NT2/D1 (cell line): ENCODE results near the gene PHACTR3.

ENCODE experiments used
- DNase-seq: peaks from one replicate; pipeline ENCODE4 v3.0.0-alpha.2; 2011; ENCODE audit warnings: low read depth, low spot score
- H3K27me3 ChIP-seq: 2 replicates; pipeline ENCODE4 v1.6.0; 2011; ENCODE audit warnings: mild to moderate bottlenecking; ENCODE audit not compliant: insufficient read length, insufficient read depth
- H3K36me3 ChIP-seq: 2 replicates; pipeline ENCODE4 v1.6.1; 2011; ENCODE audit warnings: mild to moderate bottlenecking, low read length, mixed read lengths; ENCODE audit not compliant: insufficient read depth, insufficient read length
- H3K4me1 ChIP-seq: 2 replicates; pipeline ENCODE4 v1.5.1; 2011; ENCODE audit not compliant: insufficient read depth, insufficient read length
- H3K4me3 ChIP-seq: 2 replicates; pipeline ENCODE4 v1.5.1; 2011; ENCODE audit warnings: low read depth; ENCODE audit not compliant: insufficient read length
- H3K9ac ChIP-seq: 2 replicates; pipeline ENCODE4 v1.6.0; 2011; ENCODE audit warnings: low read depth; ENCODE audit not compliant: insufficient read length
- H3K9me3 ChIP-seq: 2 replicates; pipeline ENCODE4 v1.5.1; 2011; ENCODE audit warnings: mild to moderate bottlenecking, low read length; ENCODE audit not compliant: insufficient read depth
- SUZ12 ChIP-seq: IDR thresholded peaks from 2 replicates; pipeline ENCODE4 v1.6.1; 2011; ENCODE audit not compliant: insufficient read length, insufficient read depth; ENCODE audit errors: extremely low read depth
- YY1 ChIP-seq: IDR thresholded peaks from 2 replicates; pipeline ENCODE4 v1.6.1; 2011; ENCODE audit not compliant: insufficient read length, insufficient read depth
- ZNF274 ChIP-seq: IDR thresholded peaks from 2 replicates; pipeline ENCODE4 v1.6.1; 2011; ENCODE audit warnings: mild to moderate bottlenecking, low read depth, low read length

Gene PHACTR3

DNA sequence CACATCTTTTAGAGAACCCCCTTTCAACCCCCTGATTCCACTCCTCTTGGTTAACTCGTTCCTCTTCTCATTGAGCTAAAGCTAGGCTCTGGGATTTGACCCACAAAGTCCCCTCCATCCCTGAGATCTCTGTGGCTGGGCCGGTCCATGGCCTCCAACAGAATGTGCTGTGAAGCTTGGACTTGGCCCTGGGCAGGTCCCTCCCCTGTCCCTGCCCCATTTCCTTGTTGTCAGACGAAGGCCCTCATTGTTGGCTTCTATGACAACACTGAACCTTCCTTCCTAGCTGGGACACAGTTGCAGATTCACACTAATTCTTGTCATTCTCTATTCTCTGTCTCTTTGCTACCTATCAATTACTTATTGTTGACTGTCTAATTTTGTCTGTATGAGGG, 173.0 kb downstream of the PHACTR3 start:
- no peak for TF ChIP-seq ZNF274
- TF ChIP-seq SUZ12: no peak
- TF ChIP-seq YY1: no peak
- H3K9me3 ChIP-seq: no peaks in the 10 kb centered on the region

DNA sequence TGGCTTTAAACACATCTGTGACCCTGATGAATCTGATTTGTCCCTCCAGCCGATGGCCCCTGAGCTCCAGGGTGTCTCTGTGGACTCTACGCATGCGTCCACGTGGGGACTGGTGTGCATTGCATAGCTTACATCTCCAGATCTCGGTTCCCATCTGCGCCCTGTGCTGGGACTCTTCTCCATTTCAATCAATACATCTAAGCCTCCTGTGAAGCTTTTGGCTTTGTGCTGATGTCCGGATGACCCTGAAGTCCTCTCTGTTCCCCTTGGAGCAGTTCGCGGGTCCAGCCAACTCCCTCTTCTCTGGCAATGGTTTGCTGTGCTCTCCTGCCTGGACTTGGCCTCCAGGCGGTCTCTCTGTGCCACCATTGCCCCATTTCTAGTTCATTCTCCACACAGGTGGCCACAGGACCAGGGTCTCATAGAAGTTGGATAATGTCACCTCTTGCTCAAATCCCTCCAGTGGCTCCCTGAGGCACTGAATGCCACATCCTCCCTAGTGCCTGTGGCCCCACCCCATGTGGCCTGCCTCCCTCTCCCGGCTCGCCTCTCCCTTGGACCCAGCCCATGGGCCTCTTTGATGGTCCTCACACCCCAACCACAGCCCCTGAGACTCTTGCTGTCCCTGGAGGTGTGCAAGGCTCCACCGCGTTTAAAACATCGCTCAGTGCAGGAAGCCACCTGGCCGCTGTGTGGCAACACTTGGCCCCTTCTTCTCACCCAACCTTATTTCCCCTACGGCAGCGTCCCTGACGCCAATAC, 173.7 kb downstream of the PHACTR3 start:
- no peaks in the 10 kb centered on the region for H3K9me3 ChIP-seq
- no peaks in the 10 kb centered on the region for H3K4me1 ChIP-seq
- TF ChIP-seq YY1: no peak
- TF ChIP-seq ZNF274: no peak
- TF ChIP-seq SUZ12: no peak
- no peaks in the 10 kb centered on the region for H3K36me3 ChIP-seq
- peaks cover 9% of the 10 kb centered on the region for H3K27me3 ChIP-seq
- H3K9ac ChIP-seq: no peak overlapping the region
- H3K4me3 ChIP-seq: no peak overlapping the region
- DNase-seq: no peak

More for the DNA sequence above, 173.0 kb downstream of the PHACTR3 start:
- H3K9ac ChIP-seq: no peak overlapping the region
- no peak for DNase-seq
- no peak overlapping the region for H3K4me3 ChIP-seq
- H3K27me3 ChIP-seq: peaks cover 9% of the 10 kb centered on the region
- no peaks in the 10 kb centered on the region for H3K4me1 ChIP-seq
- H3K36me3 ChIP-seq: no peaks in the 10 kb centered on the region

DNA sequence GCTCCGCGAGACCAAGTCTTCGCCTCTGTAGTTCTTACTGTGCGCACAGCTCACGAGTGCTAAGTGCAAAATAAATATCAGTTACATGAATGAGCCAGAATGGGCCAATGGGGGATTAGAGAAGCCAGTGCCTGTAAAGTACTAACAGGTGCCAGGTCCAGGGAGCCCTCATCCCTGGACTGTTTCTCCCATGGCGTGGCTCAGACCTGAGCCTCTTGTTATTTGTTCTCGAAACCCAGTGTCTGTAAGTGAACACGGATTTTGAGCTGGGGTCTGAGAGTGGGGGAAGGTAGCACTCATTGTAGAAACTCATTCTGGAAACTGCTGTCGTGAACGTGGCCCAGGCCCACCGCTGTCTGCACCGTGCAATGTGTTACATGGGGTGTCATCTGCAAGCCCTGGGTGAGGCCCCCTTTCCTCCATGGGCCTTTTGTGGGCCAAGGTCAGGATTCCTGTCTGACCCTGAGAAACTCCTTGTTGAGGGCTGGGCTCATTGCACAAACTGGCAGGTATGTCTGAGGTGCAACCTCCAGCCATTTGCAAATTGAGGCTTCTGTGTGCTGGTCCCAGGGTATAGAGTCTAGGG, 174.4 kb downstream of the PHACTR3 start:
- Histone ChIP-seq H3K4me1 (peaks cover 3% of the 10 kb centered on the region), H3K36me3 (no peaks in the 10 kb centered on the region), H3K9ac (no peak overlapping the region), H3K9me3 (no peaks in the 10 kb centered on the region), H3K4me3 (no peak overlapping the region), H3K27me3 (peaks cover 7% of the 10 kb centered on the region)
- no peak for DNase-seq
- no peak for TF ChIP-seq SUZ12
- no peak for TF ChIP-seq YY1
- TF ChIP-seq ZNF274: no peak

DNA sequence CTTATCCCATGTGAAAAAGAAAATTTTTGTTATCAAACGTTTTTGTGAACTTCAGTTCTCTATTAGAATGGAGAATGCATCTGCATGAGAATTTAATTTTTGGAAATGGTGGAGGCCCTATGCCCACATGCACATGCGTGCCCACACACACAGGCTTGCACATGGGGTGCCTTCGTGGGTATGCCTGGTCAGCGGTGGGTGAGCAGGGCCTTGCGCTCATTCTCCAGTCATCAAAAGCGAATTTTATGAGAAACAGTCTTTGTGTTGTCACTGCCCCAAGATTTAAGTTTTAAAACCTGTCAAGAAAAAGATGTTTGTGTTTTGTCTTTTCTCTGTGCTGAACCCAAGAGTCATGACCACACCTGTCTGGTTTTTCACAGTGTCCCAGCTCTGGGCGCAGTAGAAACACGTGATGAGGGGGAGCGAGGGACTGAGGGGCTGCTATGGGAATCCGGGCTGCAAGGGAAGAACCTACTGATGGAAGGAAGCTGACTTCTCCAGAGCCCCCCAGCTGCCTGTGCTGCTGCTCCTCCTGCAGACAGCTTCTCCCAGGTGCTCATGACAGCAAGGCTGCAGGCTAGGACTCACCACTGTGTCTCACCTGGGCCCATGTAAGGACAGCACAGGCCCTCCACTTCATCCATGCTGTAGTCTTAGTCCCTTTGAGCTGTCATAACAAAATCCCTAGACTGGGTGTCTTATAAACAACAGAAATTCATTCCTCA, 175.5 kb downstream of the PHACTR3 start:
- Histone ChIP-seq H3K9me3 (no peaks in the 10 kb centered on the region), H3K4me1 (peaks cover 4% of the 10 kb centered on the region), H3K9ac (no peak overlapping the region), H3K36me3 (no peaks in the 10 kb centered on the region), H3K27me3 (peaks cover 8% of the 10 kb centered on the region), H3K4me3 (no peak overlapping the region)
- DNase-seq: no peak
- TF ChIP-seq SUZ12 (no peak), YY1 (no peak), ZNF274 (no peak)

GRCh38 chr20:59780494-59781185, 176.3 kb downstream of the PHACTR3 start:
- Histone ChIP-seq H3K36me3 (no peaks in the 10 kb centered on the region), H3K9ac (no peak overlapping the region), H3K9me3 (no peaks in the 10 kb centered on the region), H3K4me1 (peaks cover 8% of the 10 kb centered on the region), H3K27me3 (peaks cover 8% of the 10 kb centered on the region), H3K4me3 (no peak overlapping the region)
- no peak for TF ChIP-seq YY1
- TF ChIP-seq SUZ12: no peak
- TF ChIP-seq ZNF274: no peak
- no peak for DNase-seq

DNA sequence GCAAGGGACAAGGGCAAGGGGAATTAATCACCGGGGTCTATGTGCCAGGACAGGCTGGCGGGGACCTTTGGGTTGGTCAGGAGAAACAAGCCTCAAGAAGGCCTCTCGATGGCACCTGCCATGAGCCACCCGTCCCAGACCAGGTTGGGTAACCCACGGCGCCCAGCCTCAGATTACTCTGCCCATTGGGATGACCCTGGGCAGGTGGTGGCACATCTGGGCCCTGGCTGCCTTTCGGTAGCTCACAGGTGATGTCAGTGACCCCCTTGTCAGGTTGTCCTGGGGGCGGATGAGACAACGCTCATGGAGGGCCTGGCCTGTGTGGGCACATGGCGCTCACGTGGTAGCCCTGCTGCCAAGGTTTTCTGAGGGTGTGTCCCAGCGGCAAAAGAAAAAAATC, 176.9 kb downstream of the PHACTR3 start:
- peaks cover 8% of the 10 kb centered on the region for H3K4me1 ChIP-seq
- H3K9me3 ChIP-seq: no peaks in the 10 kb centered on the region
- no peak overlapping the region for H3K4me3 ChIP-seq
- DNase-seq: no peak
- no peaks in the 10 kb centered on the region for H3K36me3 ChIP-seq
- peaks cover 8% of the 10 kb centered on the region for H3K27me3 ChIP-seq
- TF ChIP-seq YY1 (no peak), SUZ12 (no peak), ZNF274 (no peak)
- no peak overlapping the region for H3K9ac ChIP-seq
